ENCODE data around the gene ASB7. TPM values are rescaled to one million over a fixed set of nuclear protein-coding genes. Genes with fewer than 3 reads are reported as not detected.

The ASB7 gene
- total and polyA plus RNA-seq, 8 donors: 10.8 to 14.6 (median 13.2) TPM

DNA sequence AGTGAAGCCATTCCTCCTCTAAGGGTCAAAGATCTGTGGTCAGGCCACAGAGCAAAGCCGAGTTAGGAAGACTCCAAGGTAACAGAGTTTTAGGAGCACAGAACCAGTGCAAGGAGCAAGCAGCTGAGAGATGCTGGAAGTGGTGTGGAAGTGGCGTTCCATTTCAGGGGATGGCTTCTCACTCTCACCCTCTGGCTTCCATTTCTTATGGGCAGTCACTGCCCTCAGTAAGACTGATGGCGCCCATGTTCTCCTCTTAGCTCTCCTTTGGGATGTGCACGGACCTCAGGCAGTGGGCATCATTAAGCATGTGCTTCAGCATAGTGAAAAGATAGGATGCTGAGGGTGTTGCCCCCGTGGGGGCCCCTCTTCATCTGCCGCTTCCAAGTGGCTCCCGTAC lies 90.3 kb downstream of the ASB7 start:
- Histone ChIP-seq H3K4me1 (peaks cover 8 to 9% of the 10 kb centered on the region in 2 donors), H3K27me3 (no peaks in the 10 kb centered on the region), H3K36me3 (no peaks in the 10 kb centered on the region), H3K27ac (no peak overlapping the region), H3K9me3 (no peaks in the 10 kb centered on the region), H3K4me3 (no peak overlapping the region)
- TF ChIP-seq, protein P1, sequence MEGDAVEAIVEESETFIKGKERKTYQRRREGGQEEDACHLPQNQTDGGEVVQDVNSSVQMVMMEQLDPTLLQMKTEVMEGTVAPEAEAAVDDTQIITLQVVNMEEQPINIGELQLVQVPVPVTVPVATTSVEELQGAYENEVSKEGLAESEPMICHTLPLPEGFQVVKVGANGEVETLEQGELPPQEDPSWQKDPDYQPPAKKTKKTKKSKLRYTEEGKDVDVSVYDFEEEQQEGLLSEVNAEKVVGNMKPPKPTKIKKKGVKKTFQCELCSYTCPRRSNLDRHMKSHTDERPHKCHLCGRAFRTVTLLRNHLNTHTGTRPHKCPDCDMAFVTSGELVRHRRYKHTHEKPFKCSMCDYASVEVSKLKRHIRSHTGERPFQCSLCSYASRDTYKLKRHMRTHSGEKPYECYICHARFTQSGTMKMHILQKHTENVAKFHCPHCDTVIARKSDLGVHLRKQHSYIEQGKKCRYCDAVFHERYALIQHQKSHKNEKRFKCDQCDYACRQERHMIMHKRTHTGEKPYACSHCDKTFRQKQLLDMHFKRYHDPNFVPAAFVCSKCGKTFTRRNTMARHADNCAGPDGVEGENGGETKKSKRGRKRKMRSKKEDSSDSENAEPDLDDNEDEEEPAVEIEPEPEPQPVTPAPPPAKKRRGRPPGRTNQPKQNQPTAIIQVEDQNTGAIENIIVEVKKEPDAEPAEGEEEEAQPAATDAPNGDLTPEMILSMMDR (IDR thresholded peaks at IDR 0.05): no peak
- no peak for ATAC-seq
- intact Hi-C loops (cut with DNase I): no loop called here
- no peak for DNase-seq

DNA sequence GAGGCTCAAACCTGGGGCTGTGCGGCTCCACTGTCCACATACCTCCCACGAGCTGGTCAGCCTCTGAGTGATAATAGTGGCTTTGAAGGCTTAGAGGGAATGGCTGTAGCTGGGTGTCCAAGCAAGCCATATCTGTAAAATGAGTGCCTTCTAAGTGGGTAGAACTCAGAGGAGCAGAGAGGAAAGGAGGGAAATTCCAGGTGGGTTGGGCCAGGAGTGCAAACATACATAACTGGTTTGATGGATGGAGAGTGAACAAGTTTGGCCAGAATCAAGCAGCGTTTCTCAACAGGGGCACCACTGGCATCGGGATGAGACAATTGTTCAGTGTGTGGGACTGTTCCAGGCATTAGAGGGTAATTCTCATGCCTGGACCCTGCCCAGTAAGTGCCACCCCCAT lies 91.1 kb downstream of the ASB7 start:
- ATAC-seq: peak; percentile 70
- DNase-seq: no peak
- no peak overlapping the region for H3K27ac ChIP-seq
- no peaks in the 10 kb centered on the region for H3K36me3 ChIP-seq
- H3K9me3 ChIP-seq: no peaks in the 10 kb centered on the region
- no peaks in the 10 kb centered on the region for H3K27me3 ChIP-seq
- peaks cover 8 to 9% of the 10 kb centered on the region in 2 donors for H3K4me1 ChIP-seq
- intact Hi-C loops (cut with DNase I): no loop called here
- TF ChIP-seq, protein P1 (IDR thresholded peaks at IDR 0.05): no peak
- no peak overlapping the region for H3K4me3 ChIP-seq

DNA sequence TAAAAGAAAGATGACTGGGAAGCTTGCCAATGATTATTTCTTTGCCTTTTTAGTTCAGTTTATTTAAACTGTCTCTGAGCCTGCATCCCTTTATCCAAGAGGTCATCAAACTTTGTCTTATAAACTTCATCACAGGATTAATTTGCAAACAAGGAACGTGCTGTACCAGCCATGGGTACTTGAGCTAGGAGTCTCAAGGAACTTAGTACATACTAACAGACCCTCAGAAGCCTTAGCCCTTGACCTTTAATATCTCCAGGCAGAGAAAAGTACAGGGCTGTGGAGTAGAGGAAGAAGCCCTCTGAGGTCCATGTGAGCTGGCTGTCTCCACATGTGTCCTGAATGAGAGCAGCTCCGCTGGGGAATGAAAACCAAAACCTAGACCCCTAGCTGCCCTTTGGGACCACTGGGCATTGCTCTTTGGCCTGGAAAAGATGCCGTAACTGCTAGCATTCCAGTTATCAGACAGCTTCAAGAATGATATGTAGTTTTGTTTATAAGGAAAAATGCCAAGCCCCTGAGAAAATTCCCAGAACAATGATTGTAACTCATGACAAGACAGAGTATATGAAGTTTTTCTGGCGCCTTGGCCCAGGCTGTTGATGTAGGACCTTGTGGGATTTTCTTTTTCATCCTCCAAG lies 92.1 kb downstream of the ASB7 start:
- TF ChIP-seq, protein P1 (IDR thresholded peaks at IDR 0.05): no peak
- no peak for ATAC-seq
- Histone ChIP-seq H3K4me3 (no peak overlapping the region), H3K27me3 (no peaks in the 10 kb centered on the region), H3K27ac (peak overlapping the region in 1 of 2 donors; percentile 57), H3K4me1 (peaks cover 8 to 9% of the 10 kb centered on the region in 2 donors), H3K9me3 (no peaks in the 10 kb centered on the region), H3K36me3 (no peaks in the 10 kb centered on the region)
- DNase-seq: no peak
- intact Hi-C loops (cut with DNase I): no loop called here

DNA sequence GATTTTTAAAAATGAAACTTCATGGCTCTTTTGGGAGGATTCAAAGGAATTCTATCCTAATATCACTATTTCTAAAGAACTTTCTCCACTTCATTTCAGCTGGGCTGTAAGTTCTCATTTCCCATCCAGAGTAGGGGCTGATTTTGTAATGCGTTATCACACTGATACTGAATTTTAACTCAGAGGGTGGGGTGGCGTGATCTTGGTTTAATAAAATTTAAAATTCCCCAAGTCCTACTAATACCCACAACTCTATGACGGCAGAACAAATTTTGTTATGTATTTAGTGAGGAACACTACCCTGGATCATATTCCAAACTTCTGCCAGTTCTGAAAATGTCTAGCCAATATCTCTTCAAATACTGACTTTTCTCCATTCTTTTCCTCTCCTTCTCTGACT lies 92.7 kb downstream of the ASB7 start:
- peak overlapping the region in 1 of 2 donors; percentile 57 for H3K27ac ChIP-seq
- TF ChIP-seq, protein P1 (IDR thresholded peaks at IDR 0.05): no peak
- ATAC-seq: no peak
- no peaks in the 10 kb centered on the region for H3K9me3 ChIP-seq
- no peaks in the 10 kb centered on the region for H3K36me3 ChIP-seq
- no peak overlapping the region for H3K4me3 ChIP-seq
- intact Hi-C loops (cut with DNase I): no loop called here
- H3K27me3 ChIP-seq: no peaks in the 10 kb centered on the region
- H3K4me1 ChIP-seq: peaks cover 8 to 9% of the 10 kb centered on the region in 2 donors
- DNase-seq: no peak

DNA sequence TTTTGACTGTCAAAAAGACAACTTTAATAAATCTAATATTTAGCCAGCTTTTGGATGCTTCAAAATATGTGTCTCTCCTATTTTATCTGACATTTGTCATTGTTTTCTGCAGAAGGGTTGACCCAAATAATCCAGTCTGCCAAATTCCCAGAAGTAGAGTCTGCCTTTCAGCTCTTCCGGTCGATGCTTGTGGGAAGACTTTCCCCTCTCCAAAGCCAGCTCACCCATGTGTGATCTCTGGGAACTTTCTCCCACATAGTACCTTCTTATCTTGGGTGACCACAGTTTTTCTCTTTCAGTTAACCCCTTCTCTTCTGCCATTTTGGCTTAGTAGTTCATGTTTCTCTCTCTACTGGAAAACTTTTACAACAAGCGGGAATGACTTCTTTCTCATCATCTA lies 94.1 kb downstream of the ASB7 start:
- peaks cover 8 to 9% of the 10 kb centered on the region in 2 donors for H3K4me1 ChIP-seq
- no peak overlapping the region for H3K4me3 ChIP-seq
- TF ChIP-seq, protein P1 (IDR thresholded peaks at IDR 0.05): no peak
- no peak for DNase-seq
- H3K27me3 ChIP-seq: no peaks in the 10 kb centered on the region
- H3K27ac ChIP-seq: no peak overlapping the region
- H3K9me3 ChIP-seq: no peaks in the 10 kb centered on the region
- intact Hi-C loops (cut with DNase I): no loop called here
- no peaks in the 10 kb centered on the region for H3K36me3 ChIP-seq
- ATAC-seq: no peak

Other genes with a start within 250 kb of the ASB7 start
- not detected for gene CERS3, start 73.6 kb upstream of the ASB7 start, total RNA-seq
- under 1 TPM; 0.04 to 0.53 (median 0.15) TPM for gene CERS3, start 73.6 kb upstream of the ASB7 start, polyA plus RNA-seq (ENCODE audit: insufficient read length in 6 of 6)
- 10 to 100 TPM; 12.0 to 20.9 TPM for gene LINS1, start 405 bp upstream of the ASB7 start, total RNA-seq
- gene LINS1, start 405 bp upstream of the ASB7 start, polyA plus RNA-seq (ENCODE audit: insufficient read length in 6 of 6): 10 to 100 TPM; 21.0 to 31.6 (median 24.9) TPM

Data from left lung (tissue), 10 donors.